SK-N-DZ (cell line): ENCODE results near the gene GMDS.
A peak's percentile ranks its signal among the peaks of the same experiment; 100 is the strongest.

Source experiments
- DNase-seq: peaks from one replicate; pipeline ENCODE4 v3.0.0-alpha.2; 2015; ENCODE audit warnings: low spot score

The GMDS gene

DNA sequence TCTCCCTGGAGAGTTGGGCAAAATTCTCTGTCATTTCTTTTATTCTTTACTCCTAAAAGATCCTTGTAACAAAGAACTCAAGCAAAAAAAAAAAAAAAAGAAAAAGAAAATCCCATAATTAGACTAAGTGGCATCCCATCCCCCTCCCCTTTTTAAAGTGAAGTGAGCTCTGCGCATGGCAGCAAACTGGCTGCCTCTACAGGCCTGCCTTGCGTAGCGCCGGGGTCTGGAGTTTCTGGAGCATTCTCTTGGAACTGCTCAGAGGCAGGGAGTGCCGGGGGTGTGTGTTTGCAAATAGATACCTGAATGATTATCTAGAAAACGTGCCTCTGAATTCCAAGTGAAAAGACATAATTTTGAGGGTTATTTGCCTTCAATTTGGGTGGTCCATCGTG lies 587.6 kb downstream of the GMDS start:
- peak; percentile 39 for DNase-seq

DNA sequence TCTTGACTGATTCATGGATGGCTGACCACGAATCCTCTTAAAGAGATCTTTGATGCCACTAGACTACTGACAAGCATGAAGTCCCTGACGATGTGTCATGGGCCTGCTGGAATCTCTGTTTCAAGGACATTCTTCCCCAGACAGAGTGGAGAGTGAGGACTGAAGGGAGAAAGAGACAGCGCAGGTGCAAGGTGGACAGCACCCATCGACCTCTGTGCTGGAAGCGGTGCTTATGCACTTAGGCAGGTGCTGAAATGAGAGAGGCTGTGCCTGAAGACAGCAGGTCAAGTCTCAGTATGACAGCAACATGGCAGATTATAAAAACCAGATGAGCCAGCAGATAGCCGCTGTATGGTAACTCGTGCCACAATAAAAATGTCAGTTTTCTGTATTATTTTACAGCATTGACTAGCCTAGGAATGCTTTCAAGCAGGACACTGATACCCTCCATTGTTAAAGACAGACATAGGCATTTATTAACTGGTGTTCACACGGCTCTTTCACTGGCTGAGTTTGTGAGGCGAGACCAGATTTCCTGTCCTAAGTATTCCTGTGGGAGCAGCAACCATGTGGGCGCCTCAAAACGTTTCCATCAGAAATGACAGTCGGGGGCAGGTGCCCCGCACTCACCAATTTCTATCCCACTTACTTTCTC lies 588.2 kb downstream of the GMDS start:
- peak; percentile 77 for DNase-seq

- no peak for DNase-seq
Measured at GRCh38 chr6:1654054-1654453, 591.4 kb downstream of the GMDS start.

DNA sequence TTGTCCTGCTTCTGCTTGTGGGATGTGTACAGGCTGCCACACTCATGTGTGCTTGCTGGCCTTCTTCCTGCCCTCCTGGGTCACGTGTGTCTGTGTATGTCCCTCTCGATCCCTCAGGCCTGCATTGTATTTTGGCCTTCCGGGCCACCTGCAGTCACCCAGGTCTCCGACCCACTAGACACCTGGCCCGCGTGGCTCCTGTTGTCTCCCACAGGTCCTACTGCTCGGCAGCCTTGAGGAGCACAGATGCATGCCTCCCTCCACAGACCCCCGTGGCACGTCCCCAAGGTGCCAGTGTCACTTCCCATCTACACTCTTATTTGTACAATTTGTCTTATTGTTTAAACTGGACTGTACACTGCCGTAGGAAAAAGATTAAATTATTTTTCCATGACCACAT lies 592.6 kb downstream of the GMDS start:
- DNase-seq: no peak

- DNase-seq: no peak
Measured at GRCh38 chr6:1651362-1651761, 594.0 kb downstream of the GMDS start.

- no peak for DNase-seq
Measured at GRCh38 chr6:1645466-1646185, 599.8 kb downstream of the GMDS start.

DNA sequence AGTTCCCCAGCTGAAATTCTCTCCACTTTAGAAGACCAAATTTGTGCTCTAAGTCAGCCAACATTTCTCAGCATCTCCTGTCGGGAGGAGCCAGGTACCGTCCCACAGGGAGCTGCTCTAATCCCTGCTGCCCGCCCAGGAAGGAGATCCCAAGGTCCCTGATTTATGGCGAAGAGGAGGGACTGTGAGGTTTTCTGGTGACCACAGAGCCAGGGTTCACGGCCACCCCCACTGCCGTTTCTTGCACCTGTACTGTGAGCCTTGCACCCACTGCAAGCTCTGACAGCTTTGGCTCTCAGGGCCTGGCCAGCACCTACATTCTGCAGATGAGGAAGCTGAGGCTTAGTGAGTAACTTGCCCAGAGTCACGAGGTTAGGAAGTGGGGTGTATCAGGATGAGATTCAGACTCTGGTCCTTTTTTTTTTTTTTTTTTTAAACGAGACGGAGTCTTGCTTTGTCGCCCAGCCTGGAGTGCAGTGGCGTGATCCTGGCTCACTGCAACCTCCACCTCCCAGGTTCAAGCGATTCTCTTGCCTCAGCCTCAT lies 600.8 kb downstream of the GMDS start:
- no peak for DNase-seq

GRCh38 chr6:1643830-1644445 lies 601.5 kb downstream of the GMDS start:
- no peak for DNase-seq

DNA sequence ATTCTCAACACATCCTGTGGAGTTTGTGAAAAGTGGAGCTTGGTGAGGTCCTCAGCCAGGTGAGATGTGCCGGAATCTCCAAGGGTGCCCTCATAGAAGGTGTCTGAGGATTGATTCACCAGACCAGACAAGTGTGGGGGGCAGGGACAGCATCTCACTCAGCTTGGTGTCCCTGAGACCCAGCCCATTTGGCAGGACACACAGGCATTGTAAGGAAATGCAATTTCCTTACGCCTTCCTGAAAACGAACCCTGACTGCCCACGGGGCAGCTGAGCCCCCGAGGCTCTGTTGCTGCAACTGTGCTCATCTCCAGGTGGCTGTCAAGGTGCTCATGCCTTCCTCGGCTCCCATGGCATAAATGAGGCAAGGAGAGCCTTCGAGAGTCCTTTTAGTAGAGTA lies 602.3 kb downstream of the GMDS start:
- no peak for DNase-seq

GRCh38 chr6:1641343-1641885 lies 604.0 kb downstream of the GMDS start:
- no peak for DNase-seq

DNA sequence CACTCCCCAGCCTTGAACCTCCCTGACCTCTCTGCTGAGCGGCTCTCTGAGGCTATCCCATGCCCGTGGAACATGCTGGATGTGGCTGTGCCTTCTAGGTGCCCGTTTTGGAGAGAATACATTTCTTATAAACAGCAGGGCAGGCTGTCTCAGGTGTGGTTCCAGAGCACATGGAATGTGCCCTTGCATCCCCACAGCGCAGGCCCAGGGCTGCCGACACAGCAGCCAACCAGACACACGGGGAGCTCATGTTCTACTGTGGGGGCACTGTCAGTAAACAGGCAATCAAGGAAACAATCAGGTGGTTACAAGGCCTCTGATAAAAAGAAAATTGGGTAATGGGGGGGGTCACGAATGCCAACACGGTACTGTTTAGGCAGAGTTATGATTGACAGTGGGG lies 604.9 kb downstream of the GMDS start:
- no peak for DNase-seq

GRCh38 chr6:1639430-1639829 lies 606.0 kb downstream of the GMDS start:
- no peak for DNase-seq

- peak; percentile 47 for DNase-seq
Measured at GRCh38 chr6:1636971-1637871, 608.2 kb downstream of the GMDS start.

- DNase-seq: no peak
Measured at GRCh38 chr6:1636272-1636825, 609.1 kb downstream of the GMDS start.

DNA sequence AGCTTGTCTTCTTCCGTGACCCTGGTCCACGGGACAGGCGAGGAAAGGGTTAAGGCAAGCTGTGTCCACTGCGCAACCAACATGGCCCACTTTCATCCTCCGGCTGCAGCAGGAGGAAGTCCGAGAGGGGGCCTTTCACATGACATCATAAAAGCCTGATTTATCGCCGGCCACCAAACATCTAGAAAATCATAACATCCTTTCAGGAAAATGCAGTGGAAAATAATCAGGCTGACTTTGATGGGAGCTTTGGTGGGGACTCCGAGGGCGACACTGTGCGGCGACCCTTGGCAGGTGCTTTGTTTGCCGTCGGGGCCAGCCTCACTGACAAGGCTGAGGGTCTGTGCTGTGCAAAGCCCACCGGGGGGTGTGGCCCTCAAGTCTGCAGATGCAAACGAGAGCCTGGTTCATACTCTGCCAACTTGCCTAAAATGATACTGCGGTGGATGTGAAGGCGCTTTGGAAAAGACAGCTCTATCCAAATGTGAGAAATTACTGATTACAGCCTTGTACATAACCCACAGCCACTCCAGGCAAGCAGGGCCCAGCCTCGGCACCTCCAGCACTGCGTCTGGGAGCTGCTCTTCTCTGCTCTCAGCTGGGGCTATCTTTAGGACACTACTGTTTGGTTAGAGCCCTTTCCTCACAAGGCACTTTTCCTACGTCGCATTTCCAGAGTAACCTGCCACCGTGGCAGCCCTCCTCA lies 609.9 kb downstream of the GMDS start:
- no peak for DNase-seq

DNA sequence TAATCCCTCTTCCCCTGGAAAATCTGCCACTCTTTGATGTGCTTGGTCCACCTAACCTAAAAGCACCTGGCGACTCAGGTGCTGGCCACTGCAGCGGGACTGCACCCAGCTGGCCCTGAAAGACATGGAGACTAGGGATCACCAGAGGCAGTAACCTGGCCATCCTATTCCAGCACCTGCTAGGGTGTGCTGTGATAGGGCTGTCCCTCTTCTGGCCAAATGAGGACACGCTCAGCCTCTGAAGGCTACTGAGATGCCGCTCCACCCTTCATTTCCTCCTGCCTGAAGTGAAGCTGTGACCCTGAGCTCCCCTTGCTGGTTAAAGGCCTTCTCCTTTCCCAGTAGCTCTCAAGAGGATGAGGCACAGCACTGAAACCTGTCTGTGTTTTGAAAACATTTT lies 611.3 kb downstream of the GMDS start:
- no peak for DNase-seq

- DNase-seq: no peak
Measured at GRCh38 chr6:1633366-1634021, 611.9 kb downstream of the GMDS start.

- DNase-seq: no peak
Measured at GRCh38 chr6:1631251-1631650, 614.2 kb downstream of the GMDS start.

DNA sequence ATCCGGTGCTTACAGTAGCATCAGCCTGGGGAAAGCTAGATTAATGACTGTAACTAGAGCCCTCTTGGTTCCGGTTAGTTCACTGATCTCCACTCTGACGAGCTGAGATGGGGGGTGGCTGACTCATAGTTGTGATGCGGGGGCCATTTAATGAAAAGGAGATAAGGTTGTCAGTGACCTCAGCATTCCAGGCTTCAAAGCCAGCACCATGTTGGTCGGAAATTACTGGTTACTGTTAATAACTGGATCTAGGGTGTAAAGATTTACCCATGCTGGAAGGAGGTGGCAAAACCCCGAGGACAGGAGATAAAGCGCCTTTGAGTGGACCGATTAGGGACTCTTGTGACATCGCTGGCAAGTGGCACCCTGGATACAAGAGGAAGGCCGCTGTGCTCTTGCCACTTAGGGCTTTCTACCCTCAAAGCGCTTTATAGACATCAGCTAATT lies 614.6 kb downstream of the GMDS start:
- no peak for DNase-seq
